Measurements from ENCODE around the gene LAMB3.

GRCh38 chr1:209617047-209617673 lies 35.1 kb downstream of the LAMB3 start:
- TF ChIP-seq ZNF707 (tag by site-specific recombination; IDR thresholded peaks at IDR 0.05) = no peak
- TF ChIP-seq ZNF341 (tag by site-specific recombination; IDR thresholded peaks at IDR 0.05; ENCODE audit: low read depth) = no peak
- TF ChIP-seq ZNF16 (tag by site-specific recombination; IDR thresholded peaks at IDR 0.05; ENCODE audit: low read depth) = no peak
- no peak for TF ChIP-seq BCL11A (tag by site-specific recombination; IDR thresholded peaks at IDR 0.05; ENCODE audit: low read depth)
- TF ChIP-seq ZNF274 (IDR thresholded peaks at IDR 0.05; ENCODE audit: low read length) = no peak
- TF ChIP-seq ZNF274 (tag by site-specific recombination; IDR thresholded peaks at IDR 0.05; ENCODE audit: borderline replicate concordance) = no peak
- TF ChIP-seq, protein P1, sequence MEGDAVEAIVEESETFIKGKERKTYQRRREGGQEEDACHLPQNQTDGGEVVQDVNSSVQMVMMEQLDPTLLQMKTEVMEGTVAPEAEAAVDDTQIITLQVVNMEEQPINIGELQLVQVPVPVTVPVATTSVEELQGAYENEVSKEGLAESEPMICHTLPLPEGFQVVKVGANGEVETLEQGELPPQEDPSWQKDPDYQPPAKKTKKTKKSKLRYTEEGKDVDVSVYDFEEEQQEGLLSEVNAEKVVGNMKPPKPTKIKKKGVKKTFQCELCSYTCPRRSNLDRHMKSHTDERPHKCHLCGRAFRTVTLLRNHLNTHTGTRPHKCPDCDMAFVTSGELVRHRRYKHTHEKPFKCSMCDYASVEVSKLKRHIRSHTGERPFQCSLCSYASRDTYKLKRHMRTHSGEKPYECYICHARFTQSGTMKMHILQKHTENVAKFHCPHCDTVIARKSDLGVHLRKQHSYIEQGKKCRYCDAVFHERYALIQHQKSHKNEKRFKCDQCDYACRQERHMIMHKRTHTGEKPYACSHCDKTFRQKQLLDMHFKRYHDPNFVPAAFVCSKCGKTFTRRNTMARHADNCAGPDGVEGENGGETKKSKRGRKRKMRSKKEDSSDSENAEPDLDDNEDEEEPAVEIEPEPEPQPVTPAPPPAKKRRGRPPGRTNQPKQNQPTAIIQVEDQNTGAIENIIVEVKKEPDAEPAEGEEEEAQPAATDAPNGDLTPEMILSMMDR (tag by site-specific recombination; IDR thresholded peaks at IDR 0.05) = no peak

All from HEK293 (cell line).